CD4-positive, alpha-beta T cell (primary cell): ENCODE results near the gene OST4. TPM values are rescaled to one million over a fixed set of nuclear protein-coding genes. Genes with fewer than 3 reads are reported as not detected.

ENCODE experiments used
- ATAC-seq: fragments of 200-7000 bp; cut with Tn5 transposase; one replicate; pipeline ENCODE4 v1.10.0; 2022; ENCODE audit warnings: mild to moderate bottlenecking; ENCODE audit not compliant: poor library complexity
- CTCF ChIA-PET: fragments of 350-600 bp; sonication (Branson Sonifier 250); formaldehyde crosslinking; loops from one replicate; lab custom pipeline; 2021; ENCODE audit warnings: antibody characterized with exemption, inconsistent platforms; lab: Charles Lee
- POLR2A ChIA-PET: fragments of 350-600 bp; sonication (Branson Sonifier 250); formaldehyde crosslinking; loops from one replicate; lab custom pipeline; 2021; ENCODE audit warnings: antibody characterized with exemption, inconsistent platforms; lab: Charles Lee
- DNase-seq, 14 experiments: peaks; one replicate each; pipeline ENCODE4 v3.0.0-alpha.2; 2013 to 2020; ENCODE audit warnings: mixed read lengths in 2 of 14
- H3K27ac ChIP-seq, 2 donors: one replicate each; pipeline versions ENCODE4 v1.5.1 to v1.7.0; 2013; ENCODE audit warnings: low read length in 2 of 2, low read depth in 1 of 2, mild to moderate bottlenecking in 1 of 2
- H3K27me3 ChIP-seq, 2 experiments: 1 replicate in 1 of 2; 2 replicates in 1 of 2; pipeline versions ENCODE4 v1.6.1 to v1.7.0; 2013; ENCODE audit warnings: low read length in 2 of 2, control low read depth in 1 of 2, mild to moderate bottlenecking in 1 of 2, moderate library complexity in 1 of 2; ENCODE audit not compliant: insufficient read depth in 2 of 2, control insufficient read depth in 1 of 2
- H3K36me3 ChIP-seq: one replicate; pipeline ENCODE4 v1.6.1; 2013; ENCODE audit warnings: low read length, control low read depth; ENCODE audit not compliant: insufficient read depth
- H3K4me1 ChIP-seq: one replicate; pipeline ENCODE4 v1.6.1; 2013; ENCODE audit warnings: low read length, control low read depth; ENCODE audit not compliant: insufficient read depth
- H3K4me3 ChIP-seq: one replicate; pipeline ENCODE4 v1.5.1; 2013; ENCODE audit warnings: mild to moderate bottlenecking, low read length, moderate library complexity
- H3K9me3 ChIP-seq, 2 experiments: 1 replicate in 1 of 2; 2 replicates in 1 of 2; pipeline versions ENCODE4 v1.6.1 to v1.7.0; 2013; ENCODE audit warnings: low read length in 2 of 2, mild to moderate bottlenecking in 2 of 2, control low read depth in 1 of 2, moderate library complexity in 1 of 2; ENCODE audit not compliant: control insufficient read depth in 1 of 2, insufficient read depth in 1 of 2
- H3K27ac Mint-ChIP-seq: one replicate; pipeline ENCODE4 v1.8.0; 2020; ENCODE audit warnings: mixed read lengths
- H3K27me3 Mint-ChIP-seq: one replicate; pipeline ENCODE4 v1.8.0; 2021; ENCODE audit warnings: mixed read lengths
- H3K36me3 Mint-ChIP-seq: one replicate; pipeline ENCODE4 v1.8.0; 2021; ENCODE audit warnings: low read depth, mixed read lengths
- H3K4me1 Mint-ChIP-seq: one replicate; pipeline ENCODE4 v1.8.0; 2021; ENCODE audit warnings: low read depth, mixed read lengths
- H3K4me3 Mint-ChIP-seq: one replicate; pipeline ENCODE4 v1.8.0; 2020; ENCODE audit warnings: mild to moderate bottlenecking, mixed read lengths
- H3K9me3 Mint-ChIP-seq: one replicate; pipeline ENCODE4 v1.8.0; 2020; ENCODE audit warnings: mixed read lengths
- CTCF ChIP-seq: fragments of 200-600 bp; IDR thresholded peaks from one replicate; pipeline ENCODE4 v1.8.0; 2022; ENCODE audit warnings: antibody characterized with exemption, mild to moderate bottlenecking
- intact Hi-C, 2 experiments: fragments of 100-400 bp; cut with DNase I in 1 of 2; cut with micrococcal nuclease in 1 of 2; formaldehyde crosslinking; loops; one replicate each; pipeline versions ENCODE4 v1.15.1 to v1.9.0; 2023 to 2025; cut with DNase I, micrococcal nuclease
- total RNA-seq, 174 experiments: library from RNA in 2 of 174; stranded (reverse) in 2 of 174; gene quantifications; one replicate each; pipeline ENCODE4 v1.2.3 and lab custom pipeline; 2021 to 2026

Gene OST4
- total RNA-seq, 2 experiments from 2014 or later = 232 to 254 TPM

GRCh38 chr2:27092696-27093429, 21.4 kb upstream of the OST4 start:
- peaks cover 20% of the 10 kb centered on the region for H3K4me1 ChIP-seq
- ATAC-seq (no peak), DNase-seq (no peak)
- H3K27me3 Mint-ChIP-seq = no peaks in the 10 kb centered on the region
- no peak overlapping the region for H3K4me3 Mint-ChIP-seq
- no peak overlapping the region for H3K4me3 ChIP-seq
- H3K36me3 ChIP-seq = no peaks in the 10 kb centered on the region
- peaks cover 16% of the 10 kb centered on the region for H3K4me1 Mint-ChIP-seq
- no peaks in the 10 kb centered on the region for H3K36me3 Mint-ChIP-seq
- H3K27ac ChIP-seq = no peak overlapping the region
- ChIA-PET POLR2A (no interaction called here), CTCF (no interaction called here)
- intact Hi-C loops = no loop called here
- no peaks in the 10 kb centered on the region for H3K9me3 ChIP-seq
- H3K27me3 ChIP-seq = no peaks in the 10 kb centered on the region
- TF ChIP-seq CTCF = no peak
- no peaks in the 10 kb centered on the region for H3K9me3 Mint-ChIP-seq
- H3K27ac Mint-ChIP-seq = no peak overlapping the region

GRCh38 chr2:27091746-27092695, 20.6 kb upstream of the OST4 start:
- no peak for DNase-seq
- intact Hi-C loops = no loop called here
- Histone ChIP-seq H3K27me3 (no peaks in the 10 kb centered on the region), H3K4me3 (no peak overlapping the region), H3K4me1 (peaks cover 25% of the 10 kb centered on the region), H3K9me3 (no peaks in the 10 kb centered on the region), H3K36me3 (no peaks in the 10 kb centered on the region), H3K27ac (no peak overlapping the region)
- Mint-ChIP-seq H3K27me3 (no peaks in the 10 kb centered on the region), H3K9me3 (no peaks in the 10 kb centered on the region), H3K27ac (no peak overlapping the region), H3K36me3 (no peaks in the 10 kb centered on the region), H3K4me1 (peaks cover 24% of the 10 kb centered on the region), H3K4me3 (no peak overlapping the region)
- ChIA-PET POLR2A (interaction anchor here (1.0 to 1.8 kb wide), 2 partner anchors 10 to 21 kb away, joined by 3 to 5 read pairs; partner anchors contain the start of gene OST4), CTCF (no interaction called here)
- TF ChIP-seq CTCF = no peak
- ATAC-seq = no peak

- Histone ChIP-seq H3K27me3 (no peaks in the 10 kb centered on the region), H3K27ac (no peak overlapping the region), H3K36me3 (no peaks in the 10 kb centered on the region), H3K4me3 (no peak overlapping the region), H3K4me1 (peaks cover 34% of the 10 kb centered on the region), H3K9me3 (no peaks in the 10 kb centered on the region)
- CTCF ChIA-PET = interaction anchor here (0.7 kb wide), 1 partner anchor 44 kb away, joined by 3 read pairs; no protein-coding TSS in a partner anchor
- H3K4me1 Mint-ChIP-seq = peaks cover 25% of the 10 kb centered on the region
- H3K9me3 Mint-ChIP-seq = no peaks in the 10 kb centered on the region
- peak overlapping the region; percentile 69 for H3K4me3 Mint-ChIP-seq
- POLR2A ChIA-PET = interaction anchor here (1.0 to 10.2 kb wide), 4 partner anchors 18 to 122 kb away, joined by 3 to 113 read pairs (median 8); partner anchors contain the start of genes AGBL5, ATRAID, OST4 and SLC5A6
- DNase-seq = no peak
- H3K36me3 Mint-ChIP-seq = no peaks in the 10 kb centered on the region
- peak overlapping the region; percentile 20 for H3K27ac Mint-ChIP-seq
- ATAC-seq = no peak
- no peak for TF ChIP-seq CTCF
- intact Hi-C loops = loop anchor here in 1 of 2 experiments (5.0 kb wide), 2 partner anchors 127 to 283 kb away; partner anchors contain the start of genes EIF2B4 and SNX17
- no peaks in the 10 kb centered on the region for H3K27me3 Mint-ChIP-seq
These were observed 17.9 kb upstream of the OST4 start for GRCh38 chr2:27089111-27089954.
